Common myeloid progenitor, CD34-positive (primary cell): ENCODE data around the gene CLDN9.
"Not testable (repeated sequence)": the region's sequence is repeated elsewhere in the genome, so short reads cannot be mapped to it uniquely, and the experiment has no call there.

ENCODE experiments used
- CTCF ChIA-PET: fragments of 350-600 bp; sonication (Branson Sonifier 250); formaldehyde crosslinking; loops from one replicate; lab custom pipeline; 2021; ENCODE audit warnings: antibody characterized with exemption; lab: Charles Lee
- POLR2A ChIA-PET: fragments of 350-600 bp; sonication (Branson Sonifier 250); formaldehyde crosslinking; loops from one replicate; lab custom pipeline; 2021; ENCODE audit warnings: antibody characterized with exemption; lab: Charles Lee
- DNase-seq, 3 donors: peaks; one replicate each; pipeline versions ENCODE4 v3.0.0 to v3.0.0-alpha.2; 2013
- H3K27ac ChIP-seq, 2 experiments: 1 replicate in 1 of 2; 2 replicates in 1 of 2; pipeline ENCODE4 v1.7.0; 2013; ENCODE audit warnings: inconsistent platforms in 2 of 2, low read length in 2 of 2, mild to moderate bottlenecking in 2 of 2, low read depth in 1 of 2, moderate library complexity in 1 of 2; ENCODE audit not compliant: severe bottlenecking in 2 of 2, insufficient read depth in 1 of 2, poor library complexity in 1 of 2
- H3K27me3 ChIP-seq, 5 experiments: replicated peaks in 2 of 5; 1 replicate in 3 of 5; 2 replicates in 2 of 5; pipeline versions ENCODE4 v1.6.1 to v1.7.0; 2013; ENCODE audit warnings: low read length in 4 of 5, mild to moderate bottlenecking in 2 of 5, moderate library complexity in 2 of 5, inconsistent platforms in 1 of 5; ENCODE audit not compliant: insufficient read depth in 5 of 5, control insufficient read depth in 4 of 5
- H3K36me3 ChIP-seq, 4 experiments: 1 replicate in 2 of 4; 2 replicates in 2 of 4; pipeline versions ENCODE4 v1.6.1 to v1.7.0; 2013; ENCODE audit warnings: low read length in 3 of 4, control low read depth in 1 of 4, mild to moderate bottlenecking in 1 of 4; ENCODE audit not compliant: control insufficient read depth in 4 of 4, insufficient read depth in 4 of 4
- H3K4me1 ChIP-seq, 4 experiments: 1 replicate in 3 of 4; 2 replicates in 1 of 4; pipeline versions ENCODE4 v1.6.1 to v1.7.1; 2013; ENCODE audit warnings: low read length in 3 of 4, mild to moderate bottlenecking in 3 of 4, control low read depth in 1 of 4, inconsistent platforms in 1 of 4, moderate library complexity in 1 of 4; ENCODE audit not compliant: control insufficient read depth in 4 of 4, insufficient read depth in 4 of 4; ENCODE audit errors: control extremely low read depth in 1 of 4
- H3K4me3 ChIP-seq, 7 experiments: 1 replicate in 4 of 7; 2 replicates in 3 of 7; pipeline versions ENCODE4 v1.5.1 to v1.7.0; 2013; ENCODE audit warnings: mild to moderate bottlenecking in 7 of 7, low read length in 6 of 7, moderate library complexity in 6 of 7, inconsistent platforms in 2 of 7, low read depth in 2 of 7, control low read depth in 1 of 7; ENCODE audit not compliant: insufficient read depth in 4 of 7, control insufficient read depth in 1 of 7; ENCODE audit errors: extremely low read depth in 1 of 7
- H3K9me3 ChIP-seq, 5 experiments: 1 replicate in 4 of 5; 2 replicates in 1 of 5; pipeline versions ENCODE4 v1.6.1 to v1.7.1; 2013; ENCODE audit warnings: low read length in 4 of 5, mild to moderate bottlenecking in 2 of 5, inconsistent platforms in 1 of 5, low read depth in 1 of 5, moderate library complexity in 1 of 5; ENCODE audit not compliant: control insufficient read depth in 4 of 5, insufficient read depth in 2 of 5; ENCODE audit errors: control extremely low read depth in 1 of 5
- WGBS: methylation state at CpG from one replicate; pipeline ENCODE4 v1.1.5; 2013; ENCODE audit not compliant: insufficient coverage; 5-methylcytosine and 5-hydroxymethylcytosine counted together

Gene CLDN9

GRCh38 chr16:3051009-3051408 lies 38.3 kb downstream of the CLDN9 start:
- H3K9me3 ChIP-seq: no peaks in the 10 kb centered on the region
- peaks cover 0 to 3% (median 0%) of the 10 kb centered on the region in 4 experiments for H3K36me3 ChIP-seq
- WGBS: 31% methylated on average over 3 of the region's 4 CpGs
- H3K4me1 ChIP-seq: peaks cover 2 to 59% (median 36%) of the 10 kb centered on the region in 4 experiments
- peaks cover 0 to 59% (median 16%) of the 10 kb centered on the region in 5 experiments for H3K27me3 ChIP-seq
- DNase-seq: peak in 1 of 3 donors; percentile 44
- CTCF ChIA-PET: interaction anchor here (1.2 to 6.6 kb wide), 9 partner anchors 8 to 77 kb away, joined by 3 to 98 read pairs (median 5); no protein-coding TSS in a partner anchor
- POLR2A ChIA-PET: interaction anchor here (0.8 to 1.2 kb wide), 2 partner anchors 16 to 17 kb away, joined by 3 to 9 read pairs; no protein-coding TSS in a partner anchor
- H3K4me3 ChIP-seq: peak overlapping the region in 1 of 7 experiments; percentile 3
- H3K27ac ChIP-seq: no peak overlapping the region

DNA sequence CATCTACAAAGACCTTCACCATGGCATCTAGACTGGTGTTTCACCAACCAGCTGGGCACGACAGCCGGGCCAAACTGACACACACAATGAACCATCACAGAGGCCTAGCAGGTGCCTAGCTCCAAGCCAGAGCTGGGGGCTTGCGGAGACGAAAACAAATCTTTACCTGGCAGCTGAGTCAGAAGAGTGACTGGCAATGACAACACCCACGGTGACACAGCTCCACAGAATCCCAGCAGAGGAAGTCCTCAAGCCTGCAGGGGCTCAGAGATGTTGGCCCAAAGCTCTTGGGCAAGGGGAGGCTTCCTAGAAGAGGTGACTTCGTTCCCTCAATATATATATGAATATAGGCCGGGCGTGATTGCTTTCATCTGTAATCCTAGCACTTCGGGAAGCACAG lies 38.8 kb downstream of the CLDN9 start:
- Histone ChIP-seq H3K27me3 (peaks cover 0 to 55% (median 16%) of the 10 kb centered on the region in 5 experiments), H3K36me3 (peaks cover 0 to 3% (median 0%) of the 10 kb centered on the region in 4 experiments), H3K4me3 (no peak overlapping the region), H3K4me1 (peaks cover 2 to 58% (median 35%) of the 10 kb centered on the region in 4 experiments), H3K9me3 (no peaks in the 10 kb centered on the region), H3K27ac (no peak overlapping the region)
- peak in 2 of 3 donors; percentile 53 to 60 for DNase-seq
- CTCF ChIA-PET: interaction anchor here (0.6 to 6.6 kb wide), 10 partner anchors 8 to 76 kb away, joined by 3 to 98 read pairs (median 4); no protein-coding TSS in a partner anchor
- POLR2A ChIA-PET: interaction anchor here (1.2 kb wide), 1 partner anchor 18 kb away, joined by 9 read pairs; no protein-coding TSS in a partner anchor
- 52% methylated on average over 5 of the region's 9 CpGs for WGBS

DNA sequence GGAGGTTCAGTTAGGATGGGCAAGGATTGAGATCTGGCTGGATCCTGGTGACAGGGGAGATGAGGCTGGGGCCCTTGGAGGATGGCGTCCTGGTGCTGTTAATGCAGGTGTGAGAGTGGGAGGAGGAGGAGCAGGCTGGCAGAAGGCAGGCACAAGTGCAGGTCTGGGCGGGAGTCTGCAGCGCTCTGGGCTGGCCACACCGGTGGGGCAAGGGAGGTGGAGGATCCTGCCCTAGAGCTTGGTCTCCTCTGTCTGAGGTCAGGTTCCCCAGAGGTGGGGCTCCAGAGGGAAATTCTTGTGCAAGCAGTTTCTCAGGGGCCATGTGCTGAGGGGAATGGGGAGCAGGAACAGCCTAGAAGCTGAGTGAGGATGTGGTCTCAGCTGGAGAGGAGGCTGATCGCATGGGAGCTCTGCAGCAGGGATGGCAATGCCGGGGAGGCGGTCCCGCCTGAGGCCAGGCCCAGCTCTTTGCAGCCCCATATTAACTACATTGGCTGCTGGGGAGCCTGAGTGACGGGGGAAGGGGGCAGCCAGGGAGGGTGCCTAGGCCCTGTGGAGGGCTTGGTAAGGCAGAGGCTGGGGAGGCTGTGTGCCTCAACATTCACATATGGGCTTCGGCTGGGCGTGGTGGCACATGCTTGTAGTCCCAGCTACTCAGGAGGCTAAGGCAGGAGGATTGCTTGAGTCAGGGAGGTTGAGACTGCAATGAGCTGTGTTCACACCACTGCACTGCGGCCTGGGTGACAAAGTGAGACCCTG lies 40.0 kb downstream of the CLDN9 start:
- peaks cover 2 to 66% (median 39%) of the 10 kb centered on the region in 4 experiments for H3K4me1 ChIP-seq
- CTCF ChIA-PET: interaction anchor here (1.8 to 6.6 kb wide), 2 partner anchors 10 to 20 kb away, joined by 4 to 98 read pairs; no protein-coding TSS in a partner anchor
- WGBS: no CpG with 5 or more reads among the region's 12 CpGs

GRCh38 chr16:3053330-3053710 lies 40.6 kb downstream of the CLDN9 start:
- H3K36me3 ChIP-seq, H3K9me3 ChIP-seq, POLR2A ChIA-PET, H3K27ac ChIP-seq, CTCF ChIA-PET, DNase-seq, H3K4me3 ChIP-seq: not testable (repeated sequence)
- Histone ChIP-seq H3K4me1 (peaks cover 2 to 69% (median 44%) of the 10 kb centered on the region in 4 experiments), H3K27me3 (peaks cover 0 to 42% (median 7%) of the 10 kb centered on the region in 5 experiments)
- 75% methylated on average over 4 of the region's 13 CpGs for WGBS

More for the DNA sequence above, 40.0 kb downstream of the CLDN9 start:
- H3K4me3 ChIP-seq, DNase-seq, POLR2A ChIA-PET, H3K27ac ChIP-seq, H3K9me3 ChIP-seq, H3K36me3 ChIP-seq: not testable (repeated sequence)
- H3K27me3 ChIP-seq: peaks cover 0 to 48% (median 9%) of the 10 kb centered on the region in 5 experiments

GRCh38 chr16:3054965-3055733 lies 42.4 kb downstream of the CLDN9 start:
- peak in 2 of 3 donors; percentile 76 to 82 for DNase-seq
- ChIA-PET CTCF (interaction anchor here (0.7 to 6.6 kb wide), 6 partner anchors 16 to 76 kb away, joined by 3 to 82 read pairs (median 4); partner anchors contain the start of gene ZNF213), POLR2A (interaction anchor here (0.8 kb wide), 1 partner anchor 65 kb away, joined by 3 read pairs; no protein-coding TSS in a partner anchor)
- Histone ChIP-seq H3K27me3 (peaks cover 0 to 25% (median 4%) of the 10 kb centered on the region in 5 experiments), H3K27ac (no peak overlapping the region), H3K4me3 (no peak overlapping the region), H3K36me3 (peaks cover 0 to 3% (median 0%) of the 10 kb centered on the region in 4 experiments), H3K9me3 (no peaks in the 10 kb centered on the region), H3K4me1 (peaks cover 2 to 73% (median 55%) of the 10 kb centered on the region in 4 experiments)
- 61% methylated on average over 14 of the region's 17 CpGs for WGBS

DNA sequence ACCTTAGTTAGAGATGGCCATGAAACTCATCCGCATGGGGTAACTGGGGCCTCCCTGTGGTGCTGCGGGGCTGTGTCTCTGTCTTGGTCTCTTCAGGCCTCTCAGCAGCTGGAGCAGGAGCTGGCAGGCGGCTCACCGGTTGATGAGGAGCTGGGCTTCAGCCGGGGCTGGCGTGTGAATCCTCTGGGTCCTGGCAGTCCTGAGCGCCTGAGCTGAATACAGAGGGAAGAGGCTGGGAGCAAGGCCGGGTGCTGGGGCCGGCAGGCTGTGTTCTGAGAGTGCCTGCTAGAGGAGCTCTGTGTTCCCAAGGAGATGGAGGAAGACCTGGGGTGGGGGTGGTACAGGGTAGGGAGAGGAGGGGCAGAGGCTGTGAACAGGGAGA lies 43.0 kb downstream of the CLDN9 start:
- H3K9me3 ChIP-seq, H3K36me3 ChIP-seq, DNase-seq, H3K27ac ChIP-seq, H3K4me3 ChIP-seq, POLR2A ChIA-PET: not testable (repeated sequence)
- Histone ChIP-seq H3K27me3 (peaks cover 0 to 19% (median 4%) of the 10 kb centered on the region in 5 experiments), H3K4me1 (peaks cover 2 to 73% (median 55%) of the 10 kb centered on the region in 4 experiments)
- CTCF ChIA-PET: interaction anchor here (0.9 to 6.6 kb wide), 6 partner anchors 16 to 76 kb away, joined by 3 to 82 read pairs (median 4); partner anchors contain the start of gene ZNF213
- WGBS: 94% methylated on average over 8 of the region's 9 CpGs
